Omental fat pad (tissue), 4 donors: ENCODE measurements around the gene XPO4. TPM values are rescaled to one million over a fixed set of nuclear protein-coding genes. Genes with fewer than 3 reads are reported as not detected.

ENCODE experiments used
- ATAC-seq: fragments of 150-250 bp; one replicate; pipeline ENCODE4 v1.9.1; 2016; ENCODE audit warnings: mild to moderate bottlenecking, moderate library complexity; ENCODE audit not compliant: low FRiP score
- DNase-seq: peaks from one replicate; pipeline ENCODE4 v3.0.0-alpha.2; 2019; ENCODE audit warnings: low spot score
- CTCF ChIP-seq, 3 donors: fragments of 450-650 bp; IDR thresholded peaks; one replicate each; pipeline ENCODE4 v1.5.1; 2016 to 2017; ENCODE audit warnings: antibody characterized with exemption in 3 of 3, mild to moderate bottlenecking in 3 of 3, moderate library complexity in 2 of 3
- total RNA-seq, 4 donors: library from RNA; depleted of rRNA; stranded (reverse); fragments of >200 nt; gene quantifications; one replicate each; pipeline ENCODE4 v1.1.0, GENCODE V29; 2016

The XPO4 gene
- total RNA-seq, 4 donors from 2014 or later = 14.5 to 24.5 (median 15.1) TPM

GRCh38 chr13:20840568-20840967 lies 62.0 kb downstream of the XPO4 start:
- no peak for ATAC-seq
- no peak for TF ChIP-seq CTCF (IDR thresholded peaks at IDR 0.05)
- no peak for DNase-seq

DNA sequence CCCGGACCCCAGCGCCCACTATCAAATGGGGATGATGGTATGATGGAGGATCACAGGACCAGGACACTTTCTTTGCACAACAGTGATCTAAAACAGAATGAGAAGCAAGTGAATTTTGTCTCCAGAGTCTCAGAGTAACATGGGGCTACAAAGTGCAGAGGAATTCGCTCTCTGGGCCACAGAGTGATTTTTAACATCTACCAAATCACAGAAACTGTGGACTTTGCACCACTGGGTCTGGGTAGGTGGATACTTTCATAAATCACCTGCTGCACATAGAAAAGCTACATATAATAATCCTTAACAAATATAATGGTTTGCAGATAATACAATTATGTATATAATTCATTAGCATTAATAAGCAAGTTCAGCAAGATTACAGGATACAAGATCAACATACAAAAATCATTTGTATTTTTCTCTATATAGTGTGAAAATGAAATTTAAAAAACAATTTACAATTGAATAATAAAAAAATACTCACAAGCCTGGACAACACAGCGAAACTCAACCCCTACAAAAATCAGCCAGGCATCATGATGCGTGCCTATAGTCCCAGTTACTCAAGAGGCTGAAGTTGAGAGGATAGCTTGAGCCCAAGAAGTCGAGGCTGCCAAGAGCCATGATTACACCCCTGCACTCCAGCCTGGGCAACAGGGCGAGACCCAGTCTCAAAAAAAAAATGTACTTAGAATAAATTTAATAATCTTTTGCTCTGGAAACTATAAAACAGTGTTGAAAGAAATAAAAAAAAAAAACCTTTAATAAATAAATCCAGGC lies 68.5 kb downstream of the XPO4 start:
- ATAC-seq = no peak
- TF ChIP-seq CTCF (IDR thresholded peaks at IDR 0.05) = no peak
- DNase-seq = no peak

DNA sequence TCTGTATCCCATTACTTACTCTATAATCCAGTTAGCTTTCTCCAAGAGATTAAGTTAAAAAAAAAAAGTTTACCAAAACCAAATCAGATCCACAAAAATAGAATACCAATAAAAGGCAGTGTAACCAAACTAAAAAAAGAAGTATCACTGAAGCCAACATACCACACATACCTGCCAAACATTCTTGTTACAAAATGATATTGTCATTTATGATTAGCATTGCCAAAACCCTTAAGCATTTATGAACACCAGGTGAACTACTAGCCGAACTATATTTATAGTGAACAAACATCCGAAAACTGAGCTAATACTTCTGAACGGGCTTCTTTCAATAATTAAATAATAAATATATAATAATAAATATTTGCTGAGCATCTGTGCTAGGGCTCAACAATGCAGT lies 69.7 kb downstream of the XPO4 start:
- ATAC-seq = no peak
- no peak for TF ChIP-seq CTCF (IDR thresholded peaks at IDR 0.05)
- no peak for DNase-seq

- TF ChIP-seq CTCF (IDR thresholded peaks at IDR 0.05) = no peak
- ATAC-seq (no peak), DNase-seq (no peak)
Measured at GRCh38 chr13:20831933-20832332, 70.6 kb downstream of the XPO4 start.

DNA sequence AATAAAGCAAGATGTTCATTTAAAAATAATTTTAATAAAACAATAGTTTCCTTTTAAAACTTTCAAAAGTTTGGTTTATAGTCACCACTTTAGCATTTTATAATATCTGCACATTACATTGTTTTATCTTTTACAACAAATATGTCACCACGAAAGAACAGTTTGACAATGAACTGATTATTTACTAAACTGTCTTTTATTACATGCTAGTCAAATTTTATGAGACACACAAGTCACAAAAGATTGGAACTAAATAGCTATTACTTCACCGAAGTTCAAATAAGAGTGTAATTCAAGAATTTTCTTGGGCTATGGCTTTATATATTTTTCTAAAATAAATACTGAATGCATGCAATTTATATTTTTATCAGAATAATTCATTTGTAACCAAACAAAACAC lies 71.3 kb downstream of the XPO4 start:
- ATAC-seq = no peak
- no peak for DNase-seq
- no peak for TF ChIP-seq CTCF (IDR thresholded peaks at IDR 0.05)

GRCh38 chr13:20828539-20829364 lies 73.8 kb downstream of the XPO4 start:
- peak in 1 of 3 donors; percentile 11 for TF ChIP-seq CTCF (IDR thresholded peaks at IDR 0.05)
- DNase-seq (no peak), ATAC-seq (peak; percentile 64)
